Fibroblast of skin of left biceps (primary cell): ENCODE data around the gene TMEM258.
A peak's percentile ranks its signal among the peaks of the same experiment; 100 is the strongest.

Experiments
- DNase-seq, 2 experiments: peaks; one replicate each; pipeline ENCODE4 v3.0.0-alpha.2; 2013; ENCODE audit warnings: low read depth in 2 of 2

Gene TMEM258

GRCh38 chr11:61795876-61796526, 3.6 kb upstream of the TMEM258 start:
- DNase-seq: no peak

DNA sequence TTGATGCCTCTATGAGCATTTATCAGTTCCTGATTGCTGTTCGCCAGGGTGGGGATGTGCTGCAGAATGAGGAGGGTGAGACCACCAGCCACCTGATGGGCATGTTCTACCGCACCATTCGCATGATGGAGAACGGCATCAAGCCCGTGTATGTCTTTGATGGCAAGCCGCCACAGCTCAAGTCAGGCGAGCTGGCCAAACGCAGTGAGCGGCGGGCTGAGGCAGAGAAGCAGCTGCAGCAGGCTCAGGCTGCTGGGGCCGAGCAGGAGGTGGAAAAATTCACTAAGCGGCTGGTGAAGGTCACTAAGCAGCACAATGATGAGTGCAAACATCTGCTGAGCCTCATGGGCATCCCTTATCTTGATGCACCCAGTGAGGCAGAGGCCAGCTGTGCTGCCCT, 3.1 kb upstream of the TMEM258 start:
- DNase-seq: no peak

DNA sequence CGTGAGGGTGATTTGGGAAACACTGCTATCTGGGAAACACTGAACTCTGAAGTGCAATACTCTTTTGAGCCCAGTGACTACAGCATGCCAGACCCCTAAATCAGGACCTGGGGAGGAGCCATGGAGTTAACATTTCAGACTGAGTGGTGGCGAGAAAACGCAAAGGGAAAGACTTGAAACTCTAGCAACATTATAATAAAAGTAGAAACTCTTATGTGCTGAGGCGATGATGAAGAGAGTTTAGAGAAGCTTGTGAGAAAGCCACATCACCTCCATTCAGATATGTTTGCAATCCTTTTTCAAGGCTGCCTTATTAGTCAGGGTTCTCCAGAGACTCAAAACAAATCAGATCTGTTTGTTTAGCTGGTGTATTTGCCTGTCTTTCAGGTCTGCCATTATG, 2.2 kb upstream of the TMEM258 start:
- DNase-seq: no peak

GRCh38 chr11:61793829-61794204, 1.4 kb upstream of the TMEM258 start:
- no peak for DNase-seq

DNA sequence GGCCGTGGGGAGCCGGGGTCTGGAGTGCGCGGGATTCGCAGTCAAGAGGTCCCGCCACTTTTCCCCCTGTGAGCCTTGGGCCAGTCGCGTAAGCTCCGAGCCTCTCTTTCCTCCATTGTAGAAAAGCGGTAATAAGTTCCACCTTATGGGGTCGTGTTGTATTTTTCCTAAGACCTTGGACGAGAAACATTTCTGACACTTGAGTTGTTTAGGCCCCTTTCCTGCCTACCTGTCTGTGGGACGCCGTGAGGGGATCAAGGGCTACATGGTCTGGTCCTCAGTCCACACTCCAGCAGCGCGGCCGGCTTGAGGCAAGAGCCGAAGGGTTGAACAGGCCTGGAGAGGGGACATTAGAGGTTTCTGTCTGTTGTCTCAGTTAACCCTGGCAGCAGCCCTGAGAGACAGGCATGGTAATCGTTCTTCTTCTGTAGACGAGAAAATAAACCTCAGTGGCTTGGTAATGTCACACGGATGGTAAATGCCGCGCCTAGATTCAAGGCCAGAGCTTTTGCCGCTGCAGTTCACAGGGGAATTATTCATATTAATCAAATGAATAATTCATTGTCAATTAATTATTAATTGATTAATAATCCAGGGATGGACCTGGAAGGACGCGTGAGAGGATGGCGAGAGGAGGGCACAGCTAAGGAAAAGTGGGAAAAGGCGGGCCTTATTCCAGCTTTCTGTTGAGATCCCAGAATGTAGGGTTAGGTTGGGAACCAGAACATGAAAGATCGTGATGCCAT, 857 bp upstream of the TMEM258 start:
- DNase-seq: no peak

DNA sequence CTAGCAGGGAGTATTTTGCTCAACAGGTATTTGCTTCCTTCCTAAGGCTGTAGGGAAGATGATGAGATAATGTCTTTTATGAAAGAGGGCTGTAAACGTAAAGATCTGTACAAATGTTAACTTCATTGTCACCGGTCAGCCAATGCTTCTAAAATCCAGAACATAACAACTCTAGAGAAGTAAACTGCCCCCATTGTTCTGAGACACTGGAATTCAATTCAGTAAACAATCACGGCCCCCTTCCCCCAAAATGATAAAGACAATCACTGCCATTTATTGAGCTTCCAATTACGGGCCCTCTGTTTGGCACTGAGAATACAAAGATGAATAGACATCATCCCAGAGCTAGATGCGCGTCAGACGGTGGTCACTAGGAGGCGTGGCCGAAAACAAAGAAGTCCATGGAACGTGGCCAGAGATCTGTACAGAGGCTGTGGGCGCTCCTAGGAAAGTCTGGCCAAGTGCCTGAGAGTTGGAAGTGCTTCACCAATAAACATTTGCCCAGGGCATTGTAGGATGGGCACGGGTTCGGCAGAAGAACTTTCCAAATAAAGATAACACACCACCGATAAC, 576 bp downstream of the TMEM258 start:
- DNase-seq: peak; percentile 56

DNA sequence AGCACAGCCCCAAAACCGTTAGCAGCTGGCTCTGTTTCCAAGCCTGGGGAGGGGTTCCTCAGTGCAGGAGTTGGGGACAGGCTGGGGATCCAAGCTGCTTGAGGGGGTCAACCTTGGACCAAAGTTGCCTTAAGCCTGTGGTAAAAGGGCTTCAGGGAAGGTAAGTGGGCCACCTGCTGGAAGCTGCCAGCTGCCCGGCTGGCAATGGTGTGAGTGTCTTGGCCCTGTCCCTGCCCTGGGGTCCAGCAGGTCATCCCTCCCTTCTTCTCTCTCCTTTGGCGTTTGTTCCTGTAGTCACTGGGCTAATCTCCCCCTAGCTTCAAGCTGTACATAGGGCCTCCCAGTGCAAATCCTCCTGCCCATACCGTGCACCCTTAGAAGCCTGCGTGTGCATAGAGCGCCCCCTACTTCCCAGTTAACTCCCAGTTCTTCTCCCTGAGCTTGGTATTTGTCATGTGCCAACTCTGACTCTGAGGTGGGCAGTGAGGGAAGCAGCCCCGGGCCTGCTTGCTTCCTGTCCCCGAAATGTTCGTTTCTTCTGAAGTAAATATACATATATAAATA, 4.4 kb downstream of the TMEM258 start:
- DNase-seq: no peak

DNA sequence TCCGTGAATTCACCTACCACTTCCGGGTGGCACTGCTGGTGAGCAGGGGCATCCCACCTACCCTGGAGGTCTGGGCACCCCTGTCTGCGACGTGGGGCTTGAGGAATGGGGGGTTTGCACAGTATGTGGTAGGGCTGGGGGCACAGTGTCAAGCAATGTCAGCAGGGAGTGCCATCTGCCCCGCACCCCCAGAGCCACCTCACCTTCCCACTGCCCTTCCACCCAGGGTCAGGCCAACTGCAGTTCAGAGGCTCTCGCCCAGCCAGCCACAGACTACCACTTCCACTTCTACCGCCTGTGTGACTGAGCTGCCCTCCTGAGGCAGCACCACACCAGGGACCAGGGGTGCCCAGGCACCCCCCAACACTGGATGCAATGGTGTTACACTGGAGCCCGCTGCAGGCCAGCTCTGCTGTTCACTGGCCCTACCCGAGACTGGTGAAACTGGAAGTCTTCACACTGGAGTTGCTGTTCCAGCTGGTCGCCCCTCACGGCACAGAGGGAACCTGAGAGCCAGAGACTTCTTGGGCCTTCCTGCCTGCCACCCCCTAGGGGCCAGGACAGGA, 6.5 kb downstream of the TMEM258 start:
- DNase-seq: no peak

DNA sequence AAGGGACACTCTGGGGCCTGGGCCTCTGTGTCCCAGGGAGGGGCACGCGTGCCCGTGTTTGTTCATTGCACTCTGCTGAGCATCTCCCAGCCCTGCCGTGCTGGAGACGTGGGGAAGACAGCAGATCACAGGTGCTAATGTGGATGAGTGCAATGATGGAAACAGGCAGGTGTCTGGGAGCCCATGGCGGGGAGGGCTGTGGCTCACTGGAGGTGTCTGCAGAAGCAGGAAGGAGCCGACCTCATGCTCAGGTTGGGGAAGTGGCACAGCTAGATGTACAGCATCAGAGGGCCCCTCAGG, 7.9 kb downstream of the TMEM258 start:
- DNase-seq: no peak

GRCh38 chr11:61783717-61784505, 8.5 kb downstream of the TMEM258 start:
- DNase-seq: no peak

- DNase-seq: no peak
Measured at GRCh38 chr11:61782841-61783240, 9.6 kb downstream of the TMEM258 start.

GRCh38 chr11:61782299-61782698, 10.1 kb downstream of the TMEM258 start:
- DNase-seq: no peak

DNA sequence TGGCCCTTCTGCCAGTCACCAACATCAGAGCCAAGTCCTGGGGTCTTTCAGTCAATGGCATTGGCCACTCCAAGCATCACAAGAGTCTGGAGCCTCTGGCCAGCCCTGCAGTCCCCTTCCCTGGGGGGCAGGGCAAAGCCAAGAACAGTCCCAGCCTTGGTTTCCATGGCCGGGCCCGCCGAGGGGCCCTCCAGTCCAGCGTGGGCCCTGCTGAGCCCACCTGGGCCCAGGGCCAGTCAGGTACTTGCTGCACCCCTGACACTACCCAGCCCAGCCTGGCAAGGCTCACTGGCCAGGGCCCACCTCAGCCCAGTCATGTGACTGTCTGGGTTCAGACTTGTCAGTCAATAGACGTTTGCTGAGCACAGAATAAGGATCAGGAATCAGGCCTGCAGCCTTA, 10.8 kb downstream of the TMEM258 start:
- no peak for DNase-seq

GRCh38 chr11:61780581-61781162, 11.7 kb downstream of the TMEM258 start:
- no peak for DNase-seq

GRCh38 chr11:61779666-61780525, 12.5 kb downstream of the TMEM258 start:
- DNase-seq: no peak

- no peak for DNase-seq
Measured at GRCh38 chr11:61778920-61779650, 13.3 kb downstream of the TMEM258 start.

GRCh38 chr11:61778357-61778886, 14.0 kb downstream of the TMEM258 start:
- DNase-seq: no peak

DNA sequence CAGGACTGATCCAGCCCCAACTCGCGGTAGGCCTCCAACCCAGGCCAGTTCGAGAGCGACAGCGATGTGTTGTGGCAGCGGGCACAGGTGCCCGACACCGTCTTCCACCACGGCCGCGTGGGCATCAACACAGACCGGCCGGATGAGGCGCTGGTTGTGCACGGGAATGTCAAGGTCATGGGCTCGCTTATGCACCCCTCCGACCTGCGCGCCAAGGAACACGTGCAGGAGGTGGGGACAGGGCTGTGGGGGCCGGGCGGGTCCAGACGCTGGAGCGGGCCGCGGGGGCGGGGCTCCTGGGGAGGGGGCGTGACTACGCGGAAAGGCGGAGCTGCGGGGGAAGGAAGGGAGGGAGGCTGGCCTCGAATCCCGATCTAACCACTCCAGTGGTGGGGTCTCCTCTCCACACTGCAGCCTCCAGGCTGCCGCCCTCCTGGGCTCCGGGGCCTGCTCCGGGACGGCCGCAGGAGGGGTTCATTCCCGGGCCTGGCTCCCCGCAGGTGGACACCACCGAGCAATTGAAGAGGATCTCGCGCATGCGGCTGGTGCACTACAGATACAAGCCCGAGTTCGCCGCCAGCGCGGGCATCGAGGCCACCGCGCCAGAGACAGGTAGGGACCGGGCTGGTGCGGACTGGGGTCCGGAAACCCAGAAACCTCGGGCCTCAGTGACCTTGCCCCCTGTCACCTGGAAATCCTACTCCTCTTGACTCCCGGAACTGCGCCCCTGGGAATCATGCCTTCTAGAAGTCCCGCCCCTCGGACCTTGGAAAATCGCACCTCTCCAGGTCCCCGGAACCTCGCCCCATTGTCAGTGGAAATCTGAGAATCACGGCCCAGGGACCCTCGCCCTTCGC, 14.9 kb downstream of the TMEM258 start:
- DNase-seq: no peak
